CMK (cell line): ENCODE measurements around the gene SAXO2.
"Not testable (repeated sequence)": the region's sequence is repeated elsewhere in the genome, so short reads cannot be mapped to it uniquely, and the experiment has no call there.

Experiments
- DNase-seq: peaks from one replicate; pipeline ENCODE4 v3.0.0-alpha.2; 2010; ENCODE audit warnings: low read depth

The SAXO2 gene

DNA sequence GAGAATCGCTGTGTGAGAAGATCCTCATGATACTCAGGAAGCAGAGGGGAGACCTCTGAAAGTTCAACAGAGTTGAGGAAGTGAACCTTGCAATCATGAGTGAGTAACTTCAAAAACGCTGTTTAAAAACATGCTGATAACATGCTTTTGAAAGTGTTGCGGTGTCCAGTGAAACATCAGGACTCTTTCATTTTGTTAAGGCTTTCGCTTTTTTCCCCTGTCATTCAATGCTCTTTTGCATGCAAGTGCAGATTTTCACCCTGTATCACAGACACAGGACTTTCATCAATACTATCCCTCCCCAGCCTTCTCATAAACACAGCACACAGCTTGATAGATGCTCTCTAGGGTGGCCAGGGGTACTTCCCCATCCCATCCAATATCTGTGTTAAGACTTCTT is 23.9 kb downstream of the SAXO2 start:
- not testable (repeated sequence) for DNase-seq

GRCh38 chr15:82288202-82288601 is 25.6 kb downstream of the SAXO2 start:
- not testable (repeated sequence) for DNase-seq

DNA sequence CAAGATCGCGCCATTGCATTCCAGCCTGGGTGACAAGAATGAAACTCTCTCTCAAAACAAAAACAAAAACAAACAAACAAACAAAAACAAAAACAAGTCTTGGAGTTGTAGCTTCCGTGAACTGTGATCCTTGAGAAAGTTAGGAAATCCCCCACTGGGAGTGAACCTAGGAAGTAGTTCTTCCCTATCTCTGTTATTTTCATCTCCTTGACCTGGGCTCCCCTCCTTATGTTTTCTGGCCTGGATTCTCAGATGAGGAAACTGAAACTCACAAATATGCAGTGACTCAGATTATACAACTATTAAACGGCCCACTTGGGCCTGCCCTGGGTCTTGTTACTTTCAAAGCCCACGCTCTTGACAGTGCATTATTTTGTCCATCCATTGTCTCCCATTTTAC is 29.7 kb downstream of the SAXO2 start:
- no peak for DNase-seq

- no peak for DNase-seq
Observed at GRCh38 chr15:82294061-82294690, 31.6 kb downstream of the SAXO2 start.

DNA sequence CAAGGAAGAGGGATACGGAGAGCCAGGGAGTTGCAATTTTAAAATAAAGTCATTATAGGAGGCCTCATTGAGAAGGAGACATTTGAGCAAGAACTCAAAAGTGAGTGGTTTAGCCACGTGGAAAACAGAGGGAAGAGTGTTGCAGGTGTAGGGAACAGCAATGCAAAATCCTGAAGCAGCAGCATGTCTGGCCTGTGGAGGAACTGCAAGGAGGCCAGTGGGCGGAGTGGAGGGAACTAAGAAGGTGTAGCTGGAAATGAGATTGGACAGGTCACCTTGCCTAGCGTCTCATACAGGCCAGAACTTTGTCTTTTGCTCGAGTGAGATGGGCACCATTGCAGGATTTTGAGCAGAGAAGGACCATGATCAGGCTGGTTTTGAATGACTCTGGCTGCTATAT is 34.9 kb downstream of the SAXO2 start:
- DNase-seq: no peak

DNA sequence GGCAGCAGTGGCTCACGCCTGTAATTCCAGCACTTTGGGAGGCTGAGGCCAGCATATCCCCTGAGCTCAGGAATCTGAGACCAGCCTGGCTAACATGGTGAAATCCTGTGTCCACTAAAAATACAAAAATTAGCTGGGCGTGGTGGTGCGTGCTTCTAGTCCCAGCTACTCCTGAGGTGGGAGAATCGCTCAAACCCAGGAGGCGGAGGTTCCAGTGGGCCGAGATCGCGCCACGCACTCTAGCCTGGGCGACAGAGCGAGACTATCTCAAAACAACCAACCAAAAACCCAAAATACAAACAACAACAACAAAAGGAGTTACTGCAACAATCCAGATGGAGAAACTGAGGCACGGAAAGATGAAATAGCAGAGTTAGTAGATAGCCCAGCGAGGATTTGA is 35.4 kb downstream of the SAXO2 start:
- no peak for DNase-seq

DNA sequence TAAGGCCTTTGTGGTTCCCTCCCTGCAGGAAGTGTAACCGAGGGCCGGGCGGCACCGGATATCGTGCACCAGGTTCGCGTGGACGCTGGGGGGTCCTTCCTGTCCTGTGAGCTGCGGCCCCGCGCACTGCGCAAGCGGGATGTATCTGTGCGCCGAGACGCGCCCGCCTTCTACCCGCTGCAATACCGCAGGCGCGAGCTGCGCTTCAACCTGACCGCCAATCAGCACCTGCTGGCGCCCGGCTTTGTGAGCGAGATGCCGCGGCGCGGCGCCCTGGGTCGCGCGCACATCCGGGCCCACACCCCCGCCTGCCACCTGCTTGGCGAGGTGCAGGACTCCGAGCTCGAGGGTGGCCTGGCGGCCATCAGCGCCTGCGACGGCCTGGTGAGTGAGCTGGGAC is 35.9 kb downstream of the SAXO2 start:
- DNase-seq: no peak

DNA sequence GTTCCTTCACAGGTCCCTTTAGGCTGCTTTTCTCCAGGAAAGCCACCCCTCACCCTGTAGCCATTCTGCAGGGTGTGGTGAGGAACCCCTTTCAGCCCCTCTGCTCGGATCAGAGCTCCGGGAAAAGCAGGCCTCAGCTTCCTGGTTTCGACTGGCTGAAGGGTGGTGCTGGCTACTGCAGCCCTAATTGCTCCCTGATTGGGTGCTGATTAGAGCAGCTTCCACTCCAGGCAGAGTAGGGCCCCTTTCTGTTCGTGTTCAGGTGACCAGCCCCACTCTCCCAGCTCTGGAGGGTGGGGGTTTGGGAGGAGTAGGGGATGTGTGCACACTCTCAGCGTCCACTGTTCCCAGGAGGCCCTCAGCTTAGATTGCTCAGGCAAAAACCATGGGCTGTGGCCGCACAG is 36.9 kb downstream of the SAXO2 start:
- DNase-seq: not testable (repeated sequence)

GRCh38 chr15:82300326-82300725 is 37.7 kb downstream of the SAXO2 start:
- not testable (repeated sequence) for DNase-seq

DNA sequence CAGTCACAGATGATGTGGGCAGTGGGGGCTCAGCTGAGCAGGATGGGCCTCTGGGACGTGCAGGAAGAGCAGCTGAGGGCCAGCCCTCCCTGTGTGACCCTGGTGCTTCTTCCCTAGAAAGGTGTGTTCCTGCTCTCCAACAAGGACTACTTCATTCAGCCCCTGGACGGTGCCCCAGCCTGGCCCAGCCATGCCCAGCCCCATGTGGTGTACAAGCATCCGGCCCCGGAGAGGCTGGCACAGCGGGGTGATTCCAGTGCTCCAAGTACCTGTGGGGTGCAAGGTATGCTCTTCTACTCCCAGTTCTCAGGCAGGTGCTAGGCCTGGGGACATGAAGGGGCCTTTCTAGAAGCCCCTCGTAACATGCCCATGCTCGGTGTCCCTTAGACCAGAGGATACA is 38.3 kb downstream of the SAXO2 start:
- DNase-seq: no peak

DNA sequence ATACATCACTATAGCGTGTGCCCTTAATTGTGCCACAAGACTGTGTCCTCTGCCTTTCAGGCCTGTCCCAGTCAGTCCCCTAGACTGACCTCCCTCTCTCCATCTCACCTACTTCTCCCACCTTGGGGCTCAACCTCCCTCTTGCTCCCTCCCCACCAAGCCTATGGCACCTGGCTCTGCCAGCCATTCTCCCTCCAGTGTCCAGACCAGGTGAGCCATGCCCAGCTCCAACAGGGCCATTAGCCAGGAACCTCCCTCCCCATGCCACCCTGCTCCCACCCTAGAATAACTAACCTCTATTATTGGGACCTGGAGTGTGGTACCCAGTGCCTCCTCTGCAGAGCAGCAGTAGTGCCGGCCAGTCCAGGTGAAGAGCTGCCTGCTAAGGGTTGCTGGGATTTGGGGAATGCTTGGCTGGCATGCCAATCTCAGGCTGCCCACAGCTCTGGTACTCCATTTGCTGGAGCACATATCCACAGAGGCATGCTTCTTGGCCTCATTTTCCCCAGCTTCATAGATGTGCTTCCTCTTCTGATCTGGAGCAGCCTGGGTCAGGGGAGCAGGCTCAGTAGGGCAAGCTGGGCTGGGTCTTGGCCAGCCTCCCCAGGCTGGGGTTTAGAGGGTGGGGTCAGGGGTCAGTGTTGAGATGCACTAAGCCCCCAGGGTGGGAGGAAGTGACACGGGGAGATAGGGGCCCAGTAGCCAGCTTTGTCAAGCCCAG is 38.8 kb downstream of the SAXO2 start:
- no peak for DNase-seq

GRCh38 chr15:82303956-82304777 is 41.5 kb downstream of the SAXO2 start:
- DNase-seq: no peak

- DNase-seq: no peak
Observed at GRCh38 chr15:82304778-82305090, 42.1 kb downstream of the SAXO2 start.

GRCh38 chr15:82305621-82306048 is 43.0 kb downstream of the SAXO2 start:
- DNase-seq: no peak

GRCh38 chr15:82306791-82307713 is 44.4 kb downstream of the SAXO2 start:
- DNase-seq: no peak

GRCh38 chr15:82307714-82308081 is 45.1 kb downstream of the SAXO2 start:
- no peak for DNase-seq

DNA sequence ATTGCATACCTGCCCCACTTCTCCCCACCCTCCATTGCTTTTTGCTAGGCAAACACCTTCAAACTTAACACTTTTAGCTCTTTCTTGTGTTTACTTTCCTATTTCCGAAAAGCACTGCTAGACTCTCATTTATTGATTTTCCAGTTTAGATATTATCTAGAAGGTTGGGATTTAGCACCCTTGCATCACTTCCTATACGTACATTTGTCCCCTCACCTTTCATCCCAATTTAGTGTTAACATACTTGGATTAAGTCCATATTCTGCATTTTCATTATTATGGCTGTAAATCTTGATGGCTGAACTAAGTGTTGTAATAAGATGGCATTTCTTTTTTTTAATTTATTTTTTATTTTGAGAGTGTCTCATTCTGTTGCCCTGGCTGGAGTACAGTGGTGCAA is 47.2 kb downstream of the SAXO2 start:
- no peak for DNase-seq

DNA sequence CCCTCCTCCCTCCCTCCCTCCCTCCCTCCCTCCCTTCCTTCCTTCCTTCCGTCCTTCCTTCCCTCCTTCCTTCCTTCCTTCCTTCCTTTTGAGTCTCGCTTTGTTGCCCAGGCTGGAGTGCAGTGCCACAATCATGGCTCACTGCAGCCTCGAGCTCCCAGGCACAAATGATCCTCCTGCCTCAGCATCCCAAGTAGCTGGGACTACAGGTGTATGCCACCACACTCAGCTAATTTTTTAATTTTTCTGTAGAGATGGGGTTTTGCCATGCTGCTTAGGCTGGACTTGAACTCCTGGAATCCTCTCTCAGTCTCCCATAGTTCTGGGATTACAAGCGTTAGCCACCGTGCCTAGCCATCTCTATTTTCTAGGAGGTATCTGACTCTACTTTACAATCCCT is 48.7 kb downstream of the SAXO2 start:
- not testable (repeated sequence) for DNase-seq

- DNase-seq: no peak
Observed at GRCh38 chr15:82312586-82313349, 50.1 kb downstream of the SAXO2 start.

- DNase-seq: no peak
Observed at GRCh38 chr15:82313446-82313845, 50.8 kb downstream of the SAXO2 start.
